Activated T-cell treated with anti-CD3 and anti-CD28 coated beads, Interleukin-2, amount 50 U/mL, for 48 hours (primary cell): Measurements from ENCODE around the gene EMC8.
"Not testable (repeated sequence)": the region's sequence is repeated elsewhere in the genome, so short reads cannot be mapped to it uniquely, and the experiment has no call there.

ENCODE experiments used
- DNase-seq, 2 experiments: peaks; one replicate each; pipeline ENCODE4 v3.0.0-alpha.2; 2020

Gene EMC8

GRCh38 chr16:85812031-85812807 is 12.9 kb upstream of the EMC8 start:
- DNase-seq: no peak

GRCh38 chr16:85810742-85811115 is 11.4 kb upstream of the EMC8 start:
- no peak for DNase-seq

- no peak for DNase-seq
These were observed 10.9 kb upstream of the EMC8 start for GRCh38 chr16:85810097-85810741.

- no peak for DNase-seq
These were observed 10.3 kb upstream of the EMC8 start for GRCh38 chr16:85809645-85810044.

- DNase-seq: no peak
These were observed 9.6 kb upstream of the EMC8 start for GRCh38 chr16:85808926-85809325.

- DNase-seq: not testable (repeated sequence)
These were observed 8.8 kb upstream of the EMC8 start for GRCh38 chr16:85808104-85808503.

GRCh38 chr16:85807340-85807739 is 8.0 kb upstream of the EMC8 start:
- DNase-seq: not testable (repeated sequence)

- no peak for DNase-seq
These were observed 7.2 kb upstream of the EMC8 start for GRCh38 chr16:85806539-85806938.

- DNase-seq: no peak
These were observed 6.2 kb upstream of the EMC8 start for GRCh38 chr16:85805442-85806045.

GRCh38 chr16:85803570-85803969 is 4.2 kb upstream of the EMC8 start:
- no peak for DNase-seq

GRCh38 chr16:85800321-85800669 is 951 bp upstream of the EMC8 start:
- DNase-seq: no peak

GRCh38 chr16:85798901-85799496 is 345 bp downstream of the EMC8 start:
- DNase-seq: peak; percentile 40 to 59

GRCh38 chr16:85798283-85798776 is 1.0 kb downstream of the EMC8 start:
- DNase-seq: no peak

GRCh38 chr16:85796599-85796998 is 2.7 kb downstream of the EMC8 start:
- no peak for DNase-seq

GRCh38 chr16:85796152-85796551 is 3.2 kb downstream of the EMC8 start:
- no peak for DNase-seq

GRCh38 chr16:85794696-85795095 is 4.6 kb downstream of the EMC8 start:
- DNase-seq: no peak

- no peak for DNase-seq
These were observed 5.6 kb downstream of the EMC8 start for GRCh38 chr16:85793662-85794298.

- no peak for DNase-seq
These were observed 9.6 kb downstream of the EMC8 start for GRCh38 chr16:85789773-85790172.

- no peak for DNase-seq
These were observed 10.5 kb downstream of the EMC8 start for GRCh38 chr16:85788819-85789218.

- no peak for DNase-seq
These were observed 13.4 kb downstream of the EMC8 start for GRCh38 chr16:85785927-85786326.

- no peak for DNase-seq
These were observed 14.5 kb downstream of the EMC8 start for GRCh38 chr16:85784813-85785212.

- DNase-seq: no peak
These were observed 15.9 kb downstream of the EMC8 start for GRCh38 chr16:85783441-85783840.

GRCh38 chr16:85782451-85782850 is 16.9 kb downstream of the EMC8 start:
- DNase-seq: no peak
